NCI-H2081 (cell line): ENCODE measurements around the gene DTNA.
A peak's percentile ranks its signal among the peaks of the same experiment; 100 is the strongest.

ENCODE experiments used
- DNase-seq, 2 experiments: peaks; one replicate each; lab custom pipeline; 2025; lab: John Stamatoyannopoulos, UW

DTNA gene

GRCh38 chr18:34858188-34858587 lies 148.1 kb downstream of the DTNA start:
- DNase-seq: no peak

- DNase-seq: no peak
These were observed 149.4 kb downstream of the DTNA start for GRCh38 chr18:34859496-34859895.

GRCh38 chr18:34862561-34862960 lies 152.5 kb downstream of the DTNA start:
- no peak for DNase-seq

GRCh38 chr18:34863702-34864101 lies 153.6 kb downstream of the DTNA start:
- DNase-seq: no peak

- no peak for DNase-seq
These were observed 154.9 kb downstream of the DTNA start for GRCh38 chr18:34864836-34865497.

- DNase-seq: no peak
These were observed 156.2 kb downstream of the DTNA start for GRCh38 chr18:34866310-34866709.

GRCh38 chr18:34866739-34867138 lies 156.6 kb downstream of the DTNA start:
- no peak for DNase-seq

- peak; percentile 34 to 56 for DNase-seq
These were observed 157.4 kb downstream of the DTNA start for GRCh38 chr18:34867520-34867919.

GRCh38 chr18:34870555-34871310 lies 160.6 kb downstream of the DTNA start:
- no peak for DNase-seq

- DNase-seq: no peak
These were observed 161.3 kb downstream of the DTNA start for GRCh38 chr18:34871435-34871834.

- no peak for DNase-seq
These were observed 162.0 kb downstream of the DTNA start for GRCh38 chr18:34872066-34872465.

- no peak for DNase-seq
These were observed 164.0 kb downstream of the DTNA start for GRCh38 chr18:34873986-34874580.

- no peak for DNase-seq
These were observed 165.1 kb downstream of the DTNA start for GRCh38 chr18:34875150-34875549.

GRCh38 chr18:34880403-34880802 lies 170.3 kb downstream of the DTNA start:
- DNase-seq: no peak

- no peak for DNase-seq
These were observed 171.1 kb downstream of the DTNA start for GRCh38 chr18:34880882-34881834.

GRCh38 chr18:34884436-34884835 lies 174.3 kb downstream of the DTNA start:
- no peak for DNase-seq

GRCh38 chr18:34886177-34886576 lies 176.1 kb downstream of the DTNA start:
- DNase-seq: no peak

- no peak for DNase-seq
These were observed 177.9 kb downstream of the DTNA start for GRCh38 chr18:34887881-34888580.

- DNase-seq: no peak
These were observed 180.5 kb downstream of the DTNA start for GRCh38 chr18:34890486-34891085.

- no peak for DNase-seq
These were observed 182.3 kb downstream of the DTNA start for GRCh38 chr18:34892379-34892778.

GRCh38 chr18:34893239-34893638 lies 183.1 kb downstream of the DTNA start:
- no peak for DNase-seq
